Muscle of leg (tissue), 16 donors: ENCODE data around the gene SUCLG1. TPM values are rescaled to one million over a fixed set of nuclear protein-coding genes. Genes with fewer than 3 reads are reported as not detected.

Source experiments
- DNase-seq: peaks from one replicate; pipeline ENCODE4 v3.0.0; 2013
- H3K27ac ChIP-seq: one replicate; pipeline ENCODE4 v1.5.1; 2013; ENCODE audit warnings: mild to moderate bottlenecking, low read length, control low read depth
- H3K27me3 ChIP-seq: one replicate; pipeline ENCODE4 v1.6.1; 2013; ENCODE audit warnings: low read length; ENCODE audit not compliant: control insufficient read depth, insufficient read depth
- H3K36me3 ChIP-seq: one replicate; pipeline ENCODE4 v1.6.1; 2013; ENCODE audit warnings: low read length; ENCODE audit not compliant: control insufficient read depth, insufficient read depth
- H3K4me1 ChIP-seq: one replicate; pipeline ENCODE4 v1.6.1; 2013; ENCODE audit warnings: low read length; ENCODE audit not compliant: control insufficient read depth, insufficient read depth
- H3K4me3 ChIP-seq: one replicate; pipeline ENCODE4 v1.5.1; 2013; ENCODE audit warnings: low read length, control low read depth
- H3K9me3 ChIP-seq: replicated peaks from 2 replicates; pipeline ENCODE4 v1.6.1; 2013; ENCODE audit warnings: low read depth, low read length; ENCODE audit not compliant: control insufficient read depth
- WGBS: methylation state at CpG from one replicate; pipeline ENCODE4 v1.1.5; 2013; ENCODE audit warnings: missing lambda C conversion rate; ENCODE audit not compliant: insufficient coverage; 5-methylcytosine and 5-hydroxymethylcytosine counted together
- long read RNA-seq, 11 donors: transcript quantifications; one replicate each; lab custom pipeline, GENCODE V29; 2026
- polyA plus RNA-seq, 8 donors: library from polyadenylated mRNA; unstranded; fragments of 120-200 nt; gene quantifications; one replicate each; pipeline versions ENCODE4 v1.2.1 to v1.2.3, GENCODE V29; 2013; ENCODE audit warnings: inconsistent platforms in 1 of 8, low replicate concordance in 1 of 8; ENCODE audit not compliant: insufficient read length in 8 of 8, insufficient read depth in 1 of 8
- total RNA-seq: library from RNA; stranded (reverse); fragments of 120-200 nt; gene quantifications from one replicate; pipeline ENCODE4 v1.2.4, GENCODE V29; 2013

The SUCLG1 gene
- total RNA-seq (60.2 TPM), polyA plus RNA-seq (10 to 100 TPM; 67.2 to 84.5 (median 73.1) TPM)
- long read RNA-seq, donor 1, transcript SUCLG1-205 (2 exons, 1,765 nt) = major isoform, 24 of 44 reads
- long read RNA-seq, donor 1, transcript SUCLG1-201 (9 exons, 1,475 nt) = minor isoform, 14 of 44 reads
- long read RNA-seq, donor 1, partial matches to known transcripts = 5 of 44 reads
- long read RNA-seq, donor 1, other reads (novel, unspliced or antisense) = 0 of 44 reads
- long read RNA-seq, donor 2, transcript SUCLG1-205 (2 exons, 1,765 nt) = major isoform, 14 of 19 reads
- long read RNA-seq, donor 2, transcript SUCLG1-201 (9 exons, 1,475 nt) = minor isoform, 5 of 19 reads
- long read RNA-seq, donor 2, partial matches to known transcripts = 0 of 19 reads
- long read RNA-seq, donor 2, other reads (novel, unspliced or antisense) = 0 of 19 reads
- long read RNA-seq, donor 3, transcript SUCLG1-201 (9 exons, 1,475 nt) = major isoform, 36 of 66 reads
- long read RNA-seq, donor 3, transcript SUCLG1-205 (2 exons, 1,765 nt) = minor isoform, 25 of 66 reads
- long read RNA-seq, donor 3, partial matches to known transcripts = 5 of 66 reads
- long read RNA-seq, donor 3, other reads (novel, unspliced or antisense) = 0 of 66 reads
- long read RNA-seq, donor 4, transcript SUCLG1-201 (9 exons, 1,475 nt) = minor isoform, 30 of 71 reads
- long read RNA-seq, donor 4, transcript SUCLG1-205 (2 exons, 1,765 nt) = major isoform, 36 of 71 reads
- long read RNA-seq, donor 4, partial matches to known transcripts = 5 of 71 reads
- long read RNA-seq, donor 4, other reads (novel, unspliced or antisense) = 0 of 71 reads
- long read RNA-seq, donor 5, transcript SUCLG1-201 (9 exons, 1,475 nt) = minor isoform, 79 of 163 reads
- long read RNA-seq, donor 5, transcript SUCLG1-205 (2 exons, 1,765 nt) = major isoform, 84 of 163 reads
- long read RNA-seq, donor 5, partial matches to known transcripts = 0 of 163 reads
- long read RNA-seq, donor 5, other reads (novel, unspliced or antisense) = 0 of 163 reads
- long read RNA-seq, donor 6, transcript SUCLG1-201 (9 exons, 1,475 nt) = minor isoform, 101 of 259 reads
- long read RNA-seq, donor 6, transcript SUCLG1-205 (2 exons, 1,765 nt) = major isoform, 136 of 259 reads
- long read RNA-seq, donor 6, partial matches to known transcripts = 20 of 259 reads
- long read RNA-seq, donor 6, other reads (novel, unspliced or antisense) = 0 of 259 reads
- long read RNA-seq, donor 7, transcript SUCLG1-201 (9 exons, 1,475 nt) = minor isoform, 44 of 199 reads
- long read RNA-seq, donor 7, transcript SUCLG1-205 (2 exons, 1,765 nt) = major isoform, 121 of 199 reads
- long read RNA-seq, donor 7, partial matches to known transcripts = 32 of 199 reads
- long read RNA-seq, donor 7, other reads (novel, unspliced or antisense) = 0 of 199 reads
- long read RNA-seq, donor 8, transcript SUCLG1-205 (2 exons, 1,765 nt) = major isoform, 60 of 118 reads
- long read RNA-seq, donor 8, transcript SUCLG1-201 (9 exons, 1,475 nt) = minor isoform, 35 of 118 reads
- long read RNA-seq, donor 8, partial matches to known transcripts = 19 of 118 reads
- long read RNA-seq, donor 8, other reads (novel, unspliced or antisense) = 0 of 118 reads
- long read RNA-seq, donor 9, transcript SUCLG1-201 (9 exons, 1,475 nt) = minor isoform, 33 of 143 reads
- long read RNA-seq, donor 9, transcript SUCLG1-205 (2 exons, 1,765 nt) = major isoform, 95 of 143 reads
- long read RNA-seq, donor 9, partial matches to known transcripts = 14 of 143 reads
- long read RNA-seq, donor 9, other reads (novel, unspliced or antisense) = 0 of 143 reads
- long read RNA-seq, donor 10, transcript SUCLG1-201 (9 exons, 1,475 nt) = minor isoform, 42 of 240 reads
- long read RNA-seq, donor 10, transcript SUCLG1-205 (2 exons, 1,765 nt) = major isoform, 140 of 240 reads
- long read RNA-seq, donor 10, partial matches to known transcripts = 55 of 240 reads
- long read RNA-seq, donor 10, other reads (novel, unspliced or antisense) = 0 of 240 reads
- long read RNA-seq, donor 11, transcript SUCLG1-201 (9 exons, 1,475 nt) = minor isoform, 42 of 160 reads
- long read RNA-seq, donor 11, transcript SUCLG1-205 (2 exons, 1,765 nt) = major isoform, 104 of 160 reads
- long read RNA-seq, donor 11, partial matches to known transcripts = 14 of 160 reads
- long read RNA-seq, donor 11, other reads (novel, unspliced or antisense) = 0 of 160 reads

- 0% methylated on average over 39 of the region's 57 CpGs for WGBS
- Histone ChIP-seq H3K27me3 (no peaks in the 10 kb centered on the region), H3K9me3 (no peaks in the 10 kb centered on the region), H3K4me3 (peak within 1 kb of the TSS; percentile 99), H3K27ac (peak within 1 kb of the TSS; percentile 88), H3K36me3 (no peaks in the 10 kb centered on the region), H3K4me1 (peaks cover 12% of the 10 kb centered on the region)
- DNase-seq = peak; percentile 95
Observed at GRCh38 chr2:84459018-84459943, at the start of gene SUCLG1. SUCLG1 (minus strand) TSS chr2:84459280; CDS start chr2:84459269, 11 bp downstream.

- no peak for DNase-seq
- Histone ChIP-seq H3K27ac (no peak overlapping the region), H3K4me1 (no peaks in the 10 kb centered on the region), H3K4me3 (no peak overlapping the region), H3K27me3 (no peaks in the 10 kb centered on the region), H3K9me3 (no peaks in the 10 kb centered on the region), H3K36me3 (no peaks in the 10 kb centered on the region)
Observed at GRCh38 chr2:84498150-84498799, 39.2 kb upstream of the SUCLG1 start.

DNA sequence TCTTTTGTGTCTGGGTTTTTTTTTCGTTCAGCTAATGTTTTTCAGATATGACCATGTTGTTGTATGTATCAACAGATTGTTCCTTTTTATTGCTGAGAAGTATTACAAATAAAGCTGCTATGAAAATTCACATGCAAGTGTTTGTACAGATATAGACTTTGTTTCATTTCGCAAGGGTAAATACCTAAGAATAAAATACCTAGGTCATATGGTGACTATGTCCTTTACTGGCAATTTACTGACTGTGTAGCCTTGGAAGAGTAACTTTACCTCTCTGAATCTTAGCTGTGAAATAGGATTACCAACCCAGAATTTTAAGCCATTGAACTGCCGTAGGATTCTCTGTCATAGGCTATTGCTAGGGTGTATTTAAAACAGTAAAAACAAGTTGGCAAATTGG lies 38.2 kb upstream of the SUCLG1 start:
- H3K4me3 ChIP-seq = no peak overlapping the region
- no peak overlapping the region for H3K27ac ChIP-seq
- WGBS = no CpG with 5 or more reads among the region's 3 CpGs

DNA sequence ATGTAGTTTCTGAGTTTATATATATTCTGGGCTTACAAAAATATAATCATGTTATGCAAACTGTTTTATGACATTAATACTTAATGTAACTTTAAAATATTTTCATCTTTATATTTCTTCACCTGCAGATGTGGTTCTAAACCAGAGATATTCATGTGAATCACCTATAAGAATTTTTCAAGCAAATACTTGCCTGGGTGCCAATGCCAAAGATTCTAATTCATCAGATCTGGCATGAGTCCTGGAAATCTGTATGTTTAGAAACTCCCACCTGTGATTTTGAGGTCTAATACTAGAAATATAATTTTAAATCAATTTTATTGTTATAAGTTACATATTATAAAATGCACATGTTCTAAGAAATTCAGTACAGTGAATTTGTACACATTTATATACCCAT lies 37.3 kb upstream of the SUCLG1 start:
- H3K4me1 ChIP-seq = no peaks in the 10 kb centered on the region
- DNase-seq = no peak
- H3K4me3 ChIP-seq = no peak overlapping the region
- no peaks in the 10 kb centered on the region for H3K9me3 ChIP-seq
- H3K36me3 ChIP-seq = no peaks in the 10 kb centered on the region
- H3K27ac ChIP-seq = no peak overlapping the region
- no peaks in the 10 kb centered on the region for H3K27me3 ChIP-seq

More for the DNA sequence above, 38.2 kb upstream of the SUCLG1 start:
- Histone ChIP-seq H3K36me3 (no peaks in the 10 kb centered on the region), H3K9me3 (no peaks in the 10 kb centered on the region), H3K27me3 (no peaks in the 10 kb centered on the region), H3K4me1 (no peaks in the 10 kb centered on the region)
- no peak for DNase-seq

GRCh38 chr2:84495539-84496146 lies 36.6 kb upstream of the SUCLG1 start:
- 0% methylated on average over 1 of the region's 8 CpGs for WGBS

DNA sequence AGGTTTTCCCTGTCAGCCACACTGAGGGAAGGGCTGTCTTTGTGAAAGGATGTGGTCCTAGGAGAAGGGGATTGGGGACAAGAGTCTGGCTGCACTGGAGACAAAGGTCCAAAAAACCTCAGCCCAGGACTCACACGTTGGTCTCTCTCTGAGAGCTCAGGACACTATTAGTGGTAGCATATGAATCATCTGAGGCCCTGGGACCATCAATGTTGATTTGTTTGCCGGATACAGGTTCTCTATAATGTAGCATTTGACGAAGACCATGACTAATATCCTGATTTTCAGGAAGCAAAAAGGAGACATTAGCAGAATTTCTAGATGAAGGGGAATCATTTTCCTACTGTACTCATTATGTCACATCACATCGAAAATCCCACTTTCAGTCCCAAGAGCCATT lies 35.0 kb upstream of the SUCLG1 start:
- DNase-seq = no peak
- WGBS = 75% methylated on average over 2 of the region's 4 CpGs
- Histone ChIP-seq H3K4me1 (no peaks in the 10 kb centered on the region), H3K36me3 (no peaks in the 10 kb centered on the region), H3K4me3 (no peak overlapping the region), H3K9me3 (no peaks in the 10 kb centered on the region), H3K27me3 (no peaks in the 10 kb centered on the region), H3K27ac (no peak overlapping the region)

More at GRCh38 chr2:84495539-84496146, 36.6 kb upstream of the SUCLG1 start:
- no peak overlapping the region for H3K27ac ChIP-seq
- no peaks in the 10 kb centered on the region for H3K27me3 ChIP-seq
- no peak overlapping the region for H3K4me3 ChIP-seq
- DNase-seq = peak; percentile 67
- no peaks in the 10 kb centered on the region for H3K4me1 ChIP-seq
- H3K36me3 ChIP-seq = no peaks in the 10 kb centered on the region
- H3K9me3 ChIP-seq = no peaks in the 10 kb centered on the region

DNA sequence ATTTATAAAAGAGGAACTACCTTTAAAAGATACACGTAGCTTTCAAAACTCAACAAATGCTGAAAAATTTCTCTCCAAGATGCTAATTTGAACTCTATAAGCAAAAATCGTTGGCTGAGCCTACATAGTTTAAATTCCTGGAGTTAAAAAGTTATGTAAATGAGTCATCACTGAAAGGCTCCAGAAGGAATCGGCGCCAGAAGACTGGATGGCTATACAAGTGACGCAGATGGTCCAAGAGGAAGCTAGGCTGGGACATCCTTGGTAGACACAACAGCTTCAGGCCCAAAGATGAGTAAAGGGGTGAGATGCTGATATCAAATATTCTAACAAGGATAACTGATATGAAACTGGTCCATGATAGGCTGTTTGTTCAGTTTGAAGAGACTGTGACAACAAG lies 34.4 kb upstream of the SUCLG1 start:
- Histone ChIP-seq H3K36me3 (no peaks in the 10 kb centered on the region), H3K4me1 (no peaks in the 10 kb centered on the region), H3K9me3 (no peaks in the 10 kb centered on the region), H3K27me3 (no peaks in the 10 kb centered on the region), H3K4me3 (no peak overlapping the region), H3K27ac (no peak overlapping the region)
- WGBS = 68% methylated on average over 3 of the region's 5 CpGs
- peak; percentile 11 for DNase-seq
